ENCODE measurements around the gene TIMM21. TPM values are rescaled to one million over a fixed set of nuclear protein-coding genes. Genes with fewer than 3 reads are reported as not detected.

The TIMM21 gene
- total and polyA plus RNA-seq, 8 donors, result 22.1 to 54.3 (median 45.9) TPM

DNA sequence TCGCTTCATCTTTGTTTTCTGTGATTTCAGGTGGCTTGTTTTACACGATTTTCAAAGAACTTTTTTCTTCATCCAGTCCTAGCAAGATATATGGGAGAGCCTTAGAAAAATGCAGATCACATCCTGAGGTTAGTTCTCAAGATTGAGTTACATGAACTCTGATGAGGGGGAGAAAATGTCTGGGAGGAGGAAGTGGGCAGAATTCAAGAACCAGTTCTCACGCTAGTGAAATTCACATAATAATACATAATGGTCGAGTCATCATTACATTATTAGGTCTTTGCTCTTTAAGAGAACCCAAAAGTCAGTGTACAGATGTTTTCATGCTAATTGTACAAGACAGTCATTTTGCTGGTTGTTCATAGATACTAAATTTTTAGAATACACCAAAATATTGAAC, 7.0 kb downstream of the TIMM21 start:
- no peak overlapping the region for H3K4me3 ChIP-seq
- TF ChIP-seq, protein P1, sequence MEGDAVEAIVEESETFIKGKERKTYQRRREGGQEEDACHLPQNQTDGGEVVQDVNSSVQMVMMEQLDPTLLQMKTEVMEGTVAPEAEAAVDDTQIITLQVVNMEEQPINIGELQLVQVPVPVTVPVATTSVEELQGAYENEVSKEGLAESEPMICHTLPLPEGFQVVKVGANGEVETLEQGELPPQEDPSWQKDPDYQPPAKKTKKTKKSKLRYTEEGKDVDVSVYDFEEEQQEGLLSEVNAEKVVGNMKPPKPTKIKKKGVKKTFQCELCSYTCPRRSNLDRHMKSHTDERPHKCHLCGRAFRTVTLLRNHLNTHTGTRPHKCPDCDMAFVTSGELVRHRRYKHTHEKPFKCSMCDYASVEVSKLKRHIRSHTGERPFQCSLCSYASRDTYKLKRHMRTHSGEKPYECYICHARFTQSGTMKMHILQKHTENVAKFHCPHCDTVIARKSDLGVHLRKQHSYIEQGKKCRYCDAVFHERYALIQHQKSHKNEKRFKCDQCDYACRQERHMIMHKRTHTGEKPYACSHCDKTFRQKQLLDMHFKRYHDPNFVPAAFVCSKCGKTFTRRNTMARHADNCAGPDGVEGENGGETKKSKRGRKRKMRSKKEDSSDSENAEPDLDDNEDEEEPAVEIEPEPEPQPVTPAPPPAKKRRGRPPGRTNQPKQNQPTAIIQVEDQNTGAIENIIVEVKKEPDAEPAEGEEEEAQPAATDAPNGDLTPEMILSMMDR (IDR thresholded peaks at IDR 0.05), result no peak
- H3K36me3 ChIP-seq, result peaks cover 0 to 61% of the 10 kb centered on the region in 2 donors
- peaks cover 3 to 14% of the 10 kb centered on the region in 2 donors for H3K4me1 ChIP-seq
- no peak for ATAC-seq
- H3K27me3 ChIP-seq, result no peaks in the 10 kb centered on the region
- no peak overlapping the region for H3K27ac ChIP-seq
- DNase-seq, result no peak
- no peaks in the 10 kb centered on the region for H3K9me3 ChIP-seq
- intact Hi-C loops (cut with DNase I), result no loop called here

DNA sequence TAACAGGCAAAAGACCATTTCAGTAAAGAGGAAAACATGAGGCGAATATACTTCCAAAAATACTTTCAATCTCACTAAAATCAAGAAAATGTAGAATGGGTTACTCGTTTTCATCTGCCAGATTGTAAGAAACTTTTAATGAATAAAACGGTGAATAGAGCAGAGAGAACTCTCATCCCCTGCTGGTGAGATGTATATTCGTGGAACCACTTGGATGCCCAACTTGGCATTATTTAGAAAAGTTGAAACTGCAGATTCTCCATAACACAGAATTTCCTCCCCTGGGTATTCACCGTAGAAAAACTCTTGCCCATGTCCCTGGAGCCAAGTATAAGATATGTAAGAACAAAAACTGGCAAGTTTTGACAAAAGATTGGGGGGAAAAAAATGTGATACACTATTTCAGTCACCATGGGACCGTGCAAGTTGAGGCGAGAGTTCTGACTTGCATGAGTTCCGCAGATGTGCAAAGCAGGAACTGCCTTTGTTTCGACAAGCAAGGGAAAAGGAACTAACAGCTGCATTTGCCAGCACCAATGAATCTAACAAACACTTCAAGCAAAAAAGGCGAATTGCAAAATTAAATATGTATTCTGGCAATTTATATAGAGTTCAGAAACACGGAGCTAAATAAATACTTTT, 14.8 kb downstream of the TIMM21 start:
- intact Hi-C loops (cut with DNase I), result no loop called here
- TF ChIP-seq, protein P1 (IDR thresholded peaks at IDR 0.05), result no peak
- H3K4me1 ChIP-seq, result no peaks in the 10 kb centered on the region
- DNase-seq (no peak), ATAC-seq (no peak)
- H3K4me3 ChIP-seq, result no peak overlapping the region
- no peak overlapping the region for H3K27ac ChIP-seq
- H3K36me3 ChIP-seq, result peaks cover 0 to 43% of the 10 kb centered on the region in 2 donors
- H3K27me3 ChIP-seq, result no peaks in the 10 kb centered on the region
- H3K9me3 ChIP-seq, result no peaks in the 10 kb centered on the region

DNA sequence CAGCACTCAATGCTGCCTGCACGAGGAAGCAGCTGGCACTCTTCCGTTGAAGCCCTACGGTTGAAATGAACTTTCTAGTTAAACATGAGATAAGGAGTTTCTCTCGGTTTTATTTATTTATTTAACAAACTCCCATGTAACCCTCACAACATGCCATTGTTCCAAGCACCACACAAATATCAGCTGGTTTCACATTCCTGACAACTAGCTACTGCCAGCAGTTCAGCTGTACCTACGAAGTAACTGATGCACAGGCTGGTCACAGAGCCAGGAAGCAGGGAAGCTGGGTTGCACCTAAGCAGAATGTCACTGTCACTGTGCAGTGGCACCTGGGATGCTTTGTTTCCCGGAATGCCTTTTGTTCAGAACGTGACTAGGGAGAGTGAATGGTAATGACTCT, 18.1 kb downstream of the TIMM21 start:
- H3K27me3 ChIP-seq, result no peaks in the 10 kb centered on the region
- DNase-seq (no peak), ATAC-seq (no peak)
- peaks cover 0 to 10% of the 10 kb centered on the region in 2 donors for H3K36me3 ChIP-seq
- TF ChIP-seq, protein P1 (IDR thresholded peaks at IDR 0.05), result no peak
- H3K4me3 ChIP-seq, result no peak overlapping the region
- no peaks in the 10 kb centered on the region for H3K9me3 ChIP-seq
- H3K27ac ChIP-seq, result no peak overlapping the region
- intact Hi-C loops (cut with DNase I), result no loop called here
- H3K4me1 ChIP-seq, result no peaks in the 10 kb centered on the region

DNA sequence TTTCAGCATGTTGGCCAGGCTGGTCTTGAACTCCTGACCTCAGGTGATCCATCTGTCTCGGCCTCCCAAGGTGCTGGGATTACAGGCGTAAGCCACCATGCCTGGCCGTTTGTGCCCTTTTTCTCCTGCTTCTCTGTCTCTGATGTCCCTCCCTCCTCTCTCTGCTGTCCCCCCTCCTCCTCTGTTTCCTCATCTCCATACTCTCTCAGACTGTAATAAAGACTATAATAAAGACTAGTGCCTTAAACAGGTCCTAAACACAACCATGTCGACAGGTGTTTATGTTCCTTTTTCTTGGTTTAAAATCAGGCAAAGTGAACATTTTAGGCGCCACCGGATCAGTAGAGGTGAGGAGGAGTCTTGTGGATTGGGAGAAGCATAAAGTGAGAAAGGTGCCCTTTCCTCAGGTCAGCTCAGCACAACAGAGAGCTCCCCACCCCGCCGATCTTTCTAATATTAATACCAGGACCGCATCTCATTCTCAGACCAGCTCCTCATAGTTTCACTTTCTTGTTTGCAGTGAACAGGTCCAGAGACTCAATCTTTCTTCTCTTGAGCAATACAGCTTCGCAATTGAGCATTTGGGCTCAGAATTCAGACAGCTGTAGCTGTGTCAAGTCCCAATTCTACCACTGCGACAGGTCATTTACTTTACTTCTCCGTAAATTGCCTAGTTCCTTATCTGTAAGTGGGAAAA, 23.7 kb downstream of the TIMM21 start:
- peak overlapping the region; percentile 8 for H3K4me3 ChIP-seq
- H3K4me1 ChIP-seq, result no peaks in the 10 kb centered on the region
- ATAC-seq (peak; percentile 80), DNase-seq (no peak)
- H3K9me3 ChIP-seq, result no peaks in the 10 kb centered on the region
- H3K36me3 ChIP-seq, result no peaks in the 10 kb centered on the region
- TF ChIP-seq, protein P1 (IDR thresholded peaks at IDR 0.05), result no peak
- intact Hi-C loops (cut with DNase I), result no loop called here
- peaks cover 0 to 19% of the 10 kb centered on the region in 2 donors for H3K27me3 ChIP-seq
- no peak overlapping the region for H3K27ac ChIP-seq

DNA sequence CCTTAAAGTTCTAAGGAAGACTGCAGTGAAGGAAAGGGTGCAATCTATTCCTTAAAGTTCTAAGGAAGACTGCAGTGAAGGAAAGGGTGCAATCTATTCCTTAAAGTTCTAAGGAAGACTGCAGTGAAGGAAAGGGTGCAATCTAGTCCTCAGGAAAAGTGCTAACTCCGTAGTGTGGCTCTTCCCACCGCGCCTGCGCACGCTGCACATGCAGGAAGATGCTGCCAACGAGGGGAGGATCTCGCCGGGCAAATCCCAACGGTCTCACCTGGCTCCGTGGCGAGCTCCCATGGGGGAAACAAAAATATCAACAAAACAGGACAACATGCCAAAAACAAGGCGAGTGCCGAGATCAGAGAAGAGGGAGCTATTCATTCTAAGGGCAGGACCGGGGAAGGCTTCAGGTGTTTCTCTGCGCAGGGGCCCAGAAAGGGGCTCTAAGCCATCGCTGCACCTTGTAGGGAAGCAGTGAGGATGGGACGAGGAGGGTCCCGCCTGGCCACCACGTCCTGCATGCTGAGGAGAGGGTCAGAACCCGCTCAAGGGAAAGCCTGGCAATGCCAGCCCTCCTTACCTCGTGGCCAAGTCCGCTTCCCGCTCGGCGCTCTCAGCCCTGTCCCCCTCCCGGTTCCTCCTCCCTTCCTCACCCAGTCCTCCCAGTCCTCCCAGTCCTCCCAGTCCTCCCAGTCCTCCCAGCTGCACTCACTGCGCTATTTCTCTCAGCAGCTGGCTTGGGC, 24.5 kb downstream of the TIMM21 start:
- no peak for ATAC-seq
- TF ChIP-seq, protein P1 (IDR thresholded peaks at IDR 0.05), result no peak
- intact Hi-C loops (cut with DNase I), result no loop called here
- Histone ChIP-seq H3K9me3 (no peaks in the 10 kb centered on the region), H3K4me1 (no peaks in the 10 kb centered on the region), H3K27ac (no peak overlapping the region), H3K4me3 (peak overlapping the region in 1 of 2 donors; percentile 8), H3K36me3 (no peaks in the 10 kb centered on the region), H3K27me3 (peaks cover 0 to 21% of the 10 kb centered on the region in 2 donors)
- DNase-seq, result peak in 1 of 4 donors; percentile 70
